Left ventricle myocardium superior (tissue), 1 donor: Measurements from ENCODE around the gene BCAS3. TPM values are rescaled to one million over a fixed set of nuclear protein-coding genes. Genes with fewer than 3 reads are reported as not detected.
"Not testable (repeated sequence)": the region's sequence is repeated elsewhere in the genome, so short reads cannot be mapped to it uniquely, and the experiment has no call there.

Experiments
- ATAC-seq: fragments of 200-7000 bp; cut with Tn5 transposase; one replicate; pipeline ENCODE4 v1.9.1; 2020; ENCODE audit warnings: mild to moderate bottlenecking, moderate library complexity
- DNase-seq: peaks from one replicate; pipeline ENCODE4 v3.0.0-alpha.2; 2020
- intact Hi-C: fragments of 100-400 bp; cut with micrococcal nuclease; formaldehyde crosslinking; loops from one replicate; pipeline ENCODE4 v1.11.0; 2022
- total RNA-seq: library from RNA; stranded (reverse); fragmentation: NEBNext Ultra II Directional; extraction: Animal tissue kit (Norgen Biotek cat#: 25700); gene quantifications from one replicate; pipeline ENCODE4 v1.2.1, GENCODE V29; 2021
- donor health status: DM: no; HTN: yes; CAD: no; lungs with severe emphysema.

The BCAS3 gene
- total RNA-seq, 1 donor from 2014 or later = 15.9 TPM

GRCh38 chr17:60901242-60901641 lies 223.6 kb downstream of the BCAS3 start:
- DNase-seq = no peak
- no peak for ATAC-seq
- intact Hi-C loops = no loop called here

DNA sequence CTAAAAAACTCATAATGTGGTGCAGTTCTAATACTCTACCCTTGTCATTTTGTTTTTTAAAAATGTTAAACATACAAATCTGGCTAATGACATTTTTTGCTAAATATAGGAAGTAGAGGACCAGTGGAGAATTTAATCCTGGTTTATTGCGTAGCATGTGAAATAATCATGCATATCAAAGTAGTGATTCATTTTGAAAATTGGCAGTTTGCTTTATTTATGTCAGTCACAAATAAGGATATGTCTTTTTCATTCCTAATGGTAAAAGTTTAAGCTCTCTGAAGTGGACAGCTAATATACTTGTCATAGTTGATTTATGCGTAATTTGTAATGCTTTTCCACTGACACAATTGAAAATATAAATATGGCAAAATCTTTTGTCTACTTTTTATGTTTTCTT lies 224.2 kb downstream of the BCAS3 start:
- DNase-seq (no peak), ATAC-seq (no peak)
- intact Hi-C loops = no loop called here

DNA sequence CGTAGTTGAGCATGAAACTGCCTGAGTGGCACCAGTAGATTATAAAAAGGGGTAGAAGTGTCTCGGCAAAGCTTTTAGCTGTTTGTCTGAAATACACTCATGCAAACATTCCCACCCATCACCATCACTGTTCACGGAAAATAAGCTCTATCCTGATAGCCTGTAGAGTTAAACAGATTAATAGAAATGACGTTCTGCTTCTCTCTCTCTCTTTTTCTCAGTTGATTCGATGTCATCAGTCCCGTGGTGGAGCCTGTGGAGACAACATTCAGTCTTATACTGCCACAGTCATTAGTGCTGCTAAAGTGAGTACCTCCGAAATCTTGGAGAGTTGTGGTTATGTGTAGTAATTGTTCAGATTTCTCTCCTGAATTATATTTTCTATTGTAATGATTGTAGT lies 224.7 kb downstream of the BCAS3 start:
- ATAC-seq = no peak

GRCh38 chr17:60904582-60904981 lies 226.9 kb downstream of the BCAS3 start:
- no peak for ATAC-seq
- intact Hi-C loops = no loop called here
- no peak for DNase-seq

More for the DNA sequence above, 224.7 kb downstream of the BCAS3 start:
- DNase-seq = no peak
- intact Hi-C loops = no loop called here

- intact Hi-C loops = no loop called here
- ATAC-seq = no peak
- no peak for DNase-seq
Observed at GRCh38 chr17:60905709-60906108, 228.1 kb downstream of the BCAS3 start.

GRCh38 chr17:60908324-60908723 lies 230.7 kb downstream of the BCAS3 start:
- no peak for ATAC-seq
- intact Hi-C loops = no loop called here
- DNase-seq = no peak

DNA sequence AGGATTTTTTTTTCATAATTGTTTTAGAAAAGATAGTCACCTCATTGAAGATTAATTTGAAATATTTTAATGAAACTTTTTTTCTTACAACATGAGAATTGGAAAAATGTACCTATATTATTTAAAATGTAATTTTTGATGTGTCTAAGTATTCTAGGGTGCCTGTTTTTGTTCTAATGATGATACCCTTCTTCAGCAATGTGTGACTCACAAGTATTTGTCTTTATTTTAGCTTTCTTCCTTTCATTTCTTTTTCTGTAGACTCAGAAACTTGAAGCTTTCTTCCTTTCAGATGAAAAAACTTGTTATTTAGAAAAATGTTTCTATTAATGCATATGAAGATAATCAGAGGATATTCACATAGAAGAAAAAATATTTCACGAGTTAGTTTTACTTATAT lies 231.8 kb downstream of the BCAS3 start:
- ATAC-seq (no peak), DNase-seq (no peak)
- intact Hi-C loops = no loop called here

GRCh38 chr17:60910415-60910814 lies 232.8 kb downstream of the BCAS3 start:
- ATAC-seq = no peak
- no peak for DNase-seq
- intact Hi-C loops = loop anchor here (10.0 kb wide), 1 partner anchor 106 kb away; no protein-coding TSS in a partner anchor

- intact Hi-C loops = loop anchor here (10.0 kb wide), 1 partner anchor 109 kb away; no protein-coding TSS in a partner anchor
- ATAC-seq (no peak), DNase-seq (no peak)
Observed at GRCh38 chr17:60914078-60914477, 236.4 kb downstream of the BCAS3 start.

- no peak for ATAC-seq
- intact Hi-C loops = loop anchor here (10.0 kb wide), 1 partner anchor 111 kb away; no protein-coding TSS in a partner anchor
Observed at GRCh38 chr17:60916043-60916442, 238.4 kb downstream of the BCAS3 start.

GRCh38 chr17:60920107-60920506 lies 242.5 kb downstream of the BCAS3 start:
- DNase-seq (no peak), ATAC-seq (no peak)
- intact Hi-C loops = no loop called here

More at GRCh38 chr17:60916043-60916442, 238.4 kb downstream of the BCAS3 start:
- DNase-seq = no peak

- ATAC-seq = no peak
- intact Hi-C loops = no loop called here
- DNase-seq = no peak
Observed at GRCh38 chr17:60923000-60923399, 245.3 kb downstream of the BCAS3 start.

DNA sequence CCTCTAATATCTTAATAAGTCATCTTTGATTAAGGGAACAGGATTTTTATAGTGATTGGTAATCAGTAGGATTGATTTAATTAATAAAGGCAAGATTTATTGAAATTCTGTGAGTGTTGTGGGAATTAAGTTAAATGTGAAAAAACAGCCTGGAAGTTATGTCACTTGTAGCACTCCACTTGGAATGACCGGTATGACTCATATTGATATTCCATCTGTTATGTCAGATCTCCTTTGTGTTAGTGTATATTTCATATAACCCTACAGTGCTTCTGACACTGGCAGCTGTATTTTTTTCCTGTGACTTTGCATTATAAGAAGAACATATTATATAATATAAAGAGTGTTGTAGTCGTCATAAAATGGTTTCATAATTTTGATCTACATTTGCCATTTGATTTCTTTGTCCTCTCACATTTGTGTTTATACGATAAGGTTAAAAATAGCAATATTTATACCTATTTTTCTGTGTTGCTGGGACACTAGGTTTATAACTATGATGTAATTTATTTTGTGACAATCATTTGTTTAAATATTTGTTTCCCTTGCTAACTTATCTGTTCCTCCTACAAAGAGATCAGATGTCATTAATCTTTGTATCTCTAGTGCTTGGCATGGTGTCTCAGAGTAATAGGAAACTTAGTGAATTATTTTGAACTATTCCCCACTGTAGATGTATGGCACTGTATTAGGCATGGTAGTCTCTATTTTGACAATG lies 249.0 kb downstream of the BCAS3 start:
- intact Hi-C loops = no loop called here
- ATAC-seq = no peak

GRCh38 chr17:60933739-60934138 lies 256.1 kb downstream of the BCAS3 start:
- DNase-seq (no peak), ATAC-seq (no peak)
- intact Hi-C loops = no loop called here

More for the DNA sequence above, 249.0 kb downstream of the BCAS3 start:
- no peak for DNase-seq

DNA sequence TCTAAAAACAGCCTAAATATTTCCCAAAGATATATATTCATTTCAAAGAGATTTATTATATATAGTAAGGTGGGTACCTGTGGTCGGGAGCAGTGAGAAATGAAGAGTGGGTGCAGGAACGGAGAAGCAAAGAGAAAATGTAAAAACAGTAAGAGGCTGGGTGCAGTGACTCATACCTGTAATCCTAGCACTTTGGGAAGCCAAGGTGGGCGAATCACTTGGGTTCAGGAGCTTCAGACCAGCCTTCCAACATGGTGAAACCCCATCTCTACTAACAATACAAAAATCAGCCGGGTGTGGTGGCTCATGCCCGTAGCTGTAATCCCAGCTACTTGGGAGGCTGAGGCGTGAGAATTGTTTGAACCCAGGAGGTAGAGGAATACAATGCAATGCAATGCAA lies 257.1 kb downstream of the BCAS3 start:
- ATAC-seq = no peak
- intact Hi-C loops = no loop called here
- no peak for DNase-seq

GRCh38 chr17:60935991-60936390 lies 258.3 kb downstream of the BCAS3 start:
- intact Hi-C loops, ATAC-seq: not testable (repeated sequence)

DNA sequence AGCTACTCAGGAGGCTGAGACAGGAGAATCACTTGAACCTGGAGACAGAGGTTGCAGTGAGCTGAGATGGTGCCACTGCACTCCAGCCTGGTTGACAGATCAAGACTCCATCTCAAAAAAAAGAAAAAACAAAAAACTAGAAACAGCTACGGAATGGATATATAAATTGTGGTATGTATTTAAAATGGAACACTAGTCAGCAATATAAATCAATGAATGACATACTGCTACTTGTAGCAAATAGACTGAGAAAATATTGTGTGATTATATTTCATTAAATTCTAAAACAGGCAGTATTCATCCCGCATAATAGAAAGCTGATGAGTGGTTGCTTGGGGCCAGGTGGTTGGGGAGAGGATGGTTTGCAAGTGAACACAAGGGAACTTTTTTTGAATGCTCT lies 261.7 kb downstream of the BCAS3 start:
- DNase-seq = no peak
- intact Hi-C loops = no loop called here
- no peak for ATAC-seq

More at GRCh38 chr17:60935991-60936390, 258.3 kb downstream of the BCAS3 start:
- not testable (repeated sequence) for DNase-seq

GRCh38 chr17:60941028-60941427 lies 263.4 kb downstream of the BCAS3 start:
- DNase-seq = peak; percentile 38
- peak; percentile 97 for ATAC-seq
- intact Hi-C loops = no loop called here

DNA sequence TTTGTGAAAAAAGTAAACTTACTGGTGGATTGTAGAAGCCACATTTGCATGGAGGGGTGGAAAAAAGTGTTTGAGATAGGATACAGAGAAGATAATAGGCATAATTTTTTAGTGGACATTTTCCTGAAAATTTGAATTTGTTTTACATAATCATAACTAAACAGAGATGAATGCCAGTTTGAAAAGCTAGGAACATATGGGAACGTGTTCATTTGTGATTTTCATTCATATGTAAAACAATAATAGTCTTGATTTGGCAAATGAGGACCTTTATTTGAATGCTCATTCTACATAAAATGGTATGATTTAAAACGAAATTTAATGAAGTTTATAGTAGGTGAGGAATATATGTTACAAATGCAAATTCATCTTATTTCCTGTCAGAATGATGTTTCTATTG lies 263.9 kb downstream of the BCAS3 start:
- intact Hi-C loops = no loop called here
- no peak for ATAC-seq

GRCh38 chr17:60944751-60945150 lies 267.1 kb downstream of the BCAS3 start:
- intact Hi-C loops = no loop called here
- DNase-seq (no peak), ATAC-seq (no peak)

More for the DNA sequence above, 263.9 kb downstream of the BCAS3 start:
- DNase-seq = no peak

GRCh38 chr17:60947100-60947499 lies 269.4 kb downstream of the BCAS3 start:
- intact Hi-C loops = no loop called here
- ATAC-seq = no peak
- DNase-seq = no peak
